PC-3 (cell line): ENCODE data around the gene CCDC92.

Experiments used
- EZH2 ChIP-seq: fragments of 300-600 bp; sonication (generic); IDR thresholded peaks from one replicate; pipeline ENCODE4 v1.6.1; 2017; ENCODE audit warnings: antibody characterized with exemption, mild to moderate bottlenecking, low read length; ENCODE audit not compliant: unreplicated experiment
- TF ChIP-seq, protein P1 (sequence below): fragments of 300-600 bp; sonication (generic); conservative IDR thresholded peaks from 2 replicates; pipeline ENCODE4 v1.5.1; 2017; ENCODE audit warnings: antibody characterized with exemption, low read depth, mild to moderate bottlenecking, low read length

DNA sequence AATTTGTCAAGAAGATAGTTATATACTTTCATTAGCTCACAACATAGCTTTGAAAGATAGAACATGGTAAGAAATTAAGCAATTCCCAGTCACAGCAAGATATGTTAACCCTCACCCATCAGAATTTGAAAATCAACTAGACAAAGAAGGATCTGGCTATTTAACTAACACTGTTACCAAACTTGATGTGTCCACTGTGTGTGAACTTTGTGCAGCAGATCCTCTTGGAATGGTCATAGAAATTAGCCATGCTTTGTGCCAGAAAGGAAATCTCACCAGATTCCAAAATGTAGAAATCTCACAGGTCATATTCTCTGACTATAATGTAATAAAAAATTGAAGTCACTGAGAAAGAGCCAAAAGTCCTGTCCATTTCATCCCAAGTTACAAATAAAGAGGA, 46.5 kb upstream of the CCDC92 start:
- TF ChIP-seq, protein P1, sequence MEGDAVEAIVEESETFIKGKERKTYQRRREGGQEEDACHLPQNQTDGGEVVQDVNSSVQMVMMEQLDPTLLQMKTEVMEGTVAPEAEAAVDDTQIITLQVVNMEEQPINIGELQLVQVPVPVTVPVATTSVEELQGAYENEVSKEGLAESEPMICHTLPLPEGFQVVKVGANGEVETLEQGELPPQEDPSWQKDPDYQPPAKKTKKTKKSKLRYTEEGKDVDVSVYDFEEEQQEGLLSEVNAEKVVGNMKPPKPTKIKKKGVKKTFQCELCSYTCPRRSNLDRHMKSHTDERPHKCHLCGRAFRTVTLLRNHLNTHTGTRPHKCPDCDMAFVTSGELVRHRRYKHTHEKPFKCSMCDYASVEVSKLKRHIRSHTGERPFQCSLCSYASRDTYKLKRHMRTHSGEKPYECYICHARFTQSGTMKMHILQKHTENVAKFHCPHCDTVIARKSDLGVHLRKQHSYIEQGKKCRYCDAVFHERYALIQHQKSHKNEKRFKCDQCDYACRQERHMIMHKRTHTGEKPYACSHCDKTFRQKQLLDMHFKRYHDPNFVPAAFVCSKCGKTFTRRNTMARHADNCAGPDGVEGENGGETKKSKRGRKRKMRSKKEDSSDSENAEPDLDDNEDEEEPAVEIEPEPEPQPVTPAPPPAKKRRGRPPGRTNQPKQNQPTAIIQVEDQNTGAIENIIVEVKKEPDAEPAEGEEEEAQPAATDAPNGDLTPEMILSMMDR, result no peak
- no peak for TF ChIP-seq EZH2
